ENCODE results near the gene IL21R.
"Not testable (repeated sequence)": the region's sequence is repeated elsewhere in the genome, so short reads cannot be mapped to it uniquely, and the experiment has no call there.

Gene IL21R

GRCh38 chr16:27428026-27428785 lies 26.2 kb downstream of the IL21R start:
- peak; percentile 42 for DNase-seq

- DNase-seq, result peak; percentile 41
These were observed 27.4 kb downstream of the IL21R start for GRCh38 chr16:27429330-27429871.

- peak; percentile 42 for DNase-seq
These were observed 28.0 kb downstream of the IL21R start for GRCh38 chr16:27429981-27430441.

- no peak for DNase-seq
These were observed 28.5 kb downstream of the IL21R start for GRCh38 chr16:27430512-27430911.

- DNase-seq, result peak; percentile 51
These were observed 29.0 kb downstream of the IL21R start for GRCh38 chr16:27430923-27431484.

- DNase-seq, result peak; percentile 68
These were observed 30.0 kb downstream of the IL21R start for GRCh38 chr16:27431773-27432532.

- DNase-seq, result peak; percentile 88
These were observed 30.6 kb downstream of the IL21R start for GRCh38 chr16:27432558-27432957.

- peak; percentile 53 for DNase-seq
These were observed 31.2 kb downstream of the IL21R start for GRCh38 chr16:27433191-27433590.

- DNase-seq, result no peak
These were observed 31.7 kb downstream of the IL21R start for GRCh38 chr16:27433636-27434035.

- DNase-seq, result no peak
These were observed 32.4 kb downstream of the IL21R start for GRCh38 chr16:27434141-27435051.

GRCh38 chr16:27435146-27435545 lies 33.2 kb downstream of the IL21R start:
- not testable (repeated sequence) for DNase-seq

- peak; percentile 33 for DNase-seq
These were observed 34.1 kb downstream of the IL21R start for GRCh38 chr16:27436065-27436464.

- no peak for DNase-seq
These were observed 35.1 kb downstream of the IL21R start for GRCh38 chr16:27436921-27437650.

GRCh38 chr16:27437946-27438345 lies 36.0 kb downstream of the IL21R start:
- DNase-seq, result peak; percentile 2

GRCh38 chr16:27439271-27440018 lies 37.5 kb downstream of the IL21R start:
- DNase-seq, result peak; percentile 52

GRCh38 chr16:27441276-27441675 lies 39.3 kb downstream of the IL21R start:
- DNase-seq, result peak; percentile 19

GRCh38 chr16:27441998-27442397 lies 40.0 kb downstream of the IL21R start:
- peak; percentile 19 for DNase-seq

- DNase-seq, result peak; percentile 43
These were observed 42.0 kb downstream of the IL21R start for GRCh38 chr16:27444015-27444414.

- no peak for DNase-seq
These were observed 42.5 kb downstream of the IL21R start for GRCh38 chr16:27444470-27444869.

- DNase-seq, result peak; percentile 15
These were observed 43.7 kb downstream of the IL21R start for GRCh38 chr16:27445502-27446175.

Measured in islet precursor cell (in vitro differentiated cells).